Right lung (tissue), 5 donors: ENCODE data around the gene BRSK1. TPM values are rescaled to one million over a fixed set of nuclear protein-coding genes. Genes with fewer than 3 reads are reported as not detected.

Experiments
- DNase-seq, 2 donors: peaks; one replicate each; pipeline ENCODE4 v3.0.0-alpha.2; 2013
- polyA plus RNA-seq, 5 donors: library from polyadenylated mRNA; unstranded; fragments of 120-200 nt; gene quantifications; one replicate each; pipeline versions ENCODE4 v1.2.1 to v1.2.3, GENCODE V29; 2013; ENCODE audit warnings: inconsistent platforms in 1 of 5, low replicate concordance in 1 of 5; ENCODE audit not compliant: insufficient read length in 5 of 5, insufficient read depth in 1 of 5

BRSK1 gene
- polyA plus RNA-seq, 5 donors, result 10.2 to 20.8 (median 15.7) TPM

- DNase-seq, result no peak
Observed at GRCh38 chr19:55348317-55349034, 64.7 kb downstream of the BRSK1 start.

GRCh38 chr19:55350620-55351315 lies 67.0 kb downstream of the BRSK1 start:
- DNase-seq, result no peak

DNA sequence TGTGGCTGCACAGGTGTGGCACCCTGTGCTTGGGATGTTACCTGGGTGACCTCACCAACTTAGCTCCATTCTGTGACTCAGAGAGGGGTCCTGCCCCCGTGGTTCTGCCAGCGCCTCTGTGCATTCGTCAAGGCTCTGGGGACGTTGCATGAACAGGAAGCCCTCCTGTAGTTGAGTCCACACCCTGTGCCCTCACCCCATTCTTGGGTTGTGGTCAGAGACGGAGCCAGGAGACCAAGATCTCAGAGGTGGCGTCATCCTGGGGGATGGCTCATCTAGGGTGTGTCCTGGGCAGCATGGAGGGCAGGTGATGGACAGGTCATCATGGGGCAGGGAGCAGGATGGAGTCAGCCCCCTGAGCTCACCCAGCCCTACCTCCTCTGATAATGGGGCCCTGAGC lies 68.2 kb downstream of the BRSK1 start:
- no peak for DNase-seq

DNA sequence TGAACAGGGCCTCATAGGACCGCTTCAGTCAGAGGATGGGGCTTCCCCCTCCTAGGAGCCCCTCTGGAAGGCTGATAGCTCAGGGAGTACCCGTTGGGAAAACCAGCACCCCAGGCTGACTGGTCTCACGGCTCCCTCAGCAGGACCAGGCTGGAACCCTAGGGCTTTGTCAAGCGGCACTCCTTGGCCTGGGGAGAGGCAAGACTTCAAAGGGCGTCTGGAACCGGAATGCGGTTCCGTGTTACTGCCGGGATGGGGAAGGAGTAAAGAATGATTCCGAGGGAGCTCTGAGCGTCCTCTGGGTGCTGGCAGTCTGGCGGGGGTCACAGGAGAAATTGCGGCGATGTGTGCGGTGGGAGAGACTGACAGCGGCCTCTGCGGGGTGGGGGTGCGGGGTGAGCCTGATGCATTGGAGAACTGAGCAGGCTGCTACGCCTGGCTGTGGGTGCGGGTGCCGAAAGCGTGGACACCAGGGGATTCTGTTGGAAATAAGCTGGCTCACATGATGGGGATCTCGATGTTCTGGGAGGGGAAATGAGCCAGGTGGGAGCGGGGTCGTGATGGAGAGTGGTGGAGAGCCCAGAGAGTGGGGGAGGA lies 68.8 kb downstream of the BRSK1 start:
- DNase-seq, result no peak

DNA sequence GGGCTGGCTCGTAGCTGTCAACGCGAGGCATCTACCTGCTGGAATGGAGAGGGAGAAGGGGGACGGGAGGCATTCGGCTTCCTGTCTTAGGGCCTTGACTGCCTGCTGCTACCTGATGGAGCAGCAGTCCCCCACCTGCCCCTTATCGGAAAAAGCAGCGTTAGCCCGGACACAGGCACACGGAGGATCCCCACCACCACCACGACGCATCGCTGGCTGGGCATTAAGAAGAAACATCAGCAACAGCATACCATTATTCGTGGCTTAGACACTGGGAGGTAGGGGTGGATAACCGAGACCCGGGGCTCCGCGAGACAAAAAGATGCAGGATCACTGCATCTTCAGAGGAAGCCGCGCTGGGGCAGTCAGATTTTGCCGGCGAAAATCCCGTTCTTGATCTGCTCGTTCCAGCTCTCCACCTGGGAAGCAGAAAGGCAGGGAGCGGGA lies 69.6 kb downstream of the BRSK1 start:
- DNase-seq, result no peak

DNA sequence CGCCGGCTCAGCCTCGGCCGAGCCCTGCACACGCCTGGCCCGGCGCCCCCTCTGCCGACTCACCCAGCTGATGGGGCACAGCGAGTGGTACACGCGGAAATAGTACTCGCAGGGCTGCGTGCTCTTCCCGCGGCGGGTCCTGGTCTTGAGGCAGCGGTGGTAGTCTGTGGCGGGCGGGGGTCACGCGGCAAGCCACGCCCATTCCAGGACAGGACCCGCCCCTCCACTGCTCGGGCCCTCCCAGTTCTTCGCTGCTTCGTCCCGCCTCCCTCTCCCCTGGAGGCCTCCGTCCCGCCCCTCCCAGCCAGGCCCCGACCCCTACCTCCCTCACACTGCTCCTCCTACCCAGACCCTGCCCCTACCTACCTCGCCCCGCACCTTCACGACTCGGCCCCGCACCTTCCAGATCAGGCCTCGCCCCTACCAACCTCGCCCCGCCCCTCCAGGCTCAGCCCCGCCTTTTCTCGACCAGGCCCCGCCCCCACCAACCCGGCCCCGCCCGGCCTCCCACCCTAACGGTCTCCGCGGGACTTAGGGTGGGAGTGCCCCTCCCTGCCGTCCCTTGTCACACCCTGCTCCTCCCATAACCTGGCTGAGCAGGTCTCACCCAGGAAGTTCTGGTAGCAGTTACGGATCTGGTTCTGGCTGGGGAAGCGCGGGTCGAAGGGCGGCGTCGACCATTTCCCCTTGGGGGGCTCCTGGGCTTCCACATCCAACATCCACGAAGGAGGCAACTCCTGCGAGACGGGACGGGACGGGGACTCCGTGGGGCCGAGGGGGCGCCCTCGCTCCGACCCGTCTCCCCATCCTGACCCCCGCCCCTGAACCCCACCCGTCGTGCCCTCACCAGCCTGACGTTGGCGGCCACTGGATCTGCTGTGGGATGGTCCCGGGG lies 70.3 kb downstream of the BRSK1 start:
- no peak for DNase-seq

DNA sequence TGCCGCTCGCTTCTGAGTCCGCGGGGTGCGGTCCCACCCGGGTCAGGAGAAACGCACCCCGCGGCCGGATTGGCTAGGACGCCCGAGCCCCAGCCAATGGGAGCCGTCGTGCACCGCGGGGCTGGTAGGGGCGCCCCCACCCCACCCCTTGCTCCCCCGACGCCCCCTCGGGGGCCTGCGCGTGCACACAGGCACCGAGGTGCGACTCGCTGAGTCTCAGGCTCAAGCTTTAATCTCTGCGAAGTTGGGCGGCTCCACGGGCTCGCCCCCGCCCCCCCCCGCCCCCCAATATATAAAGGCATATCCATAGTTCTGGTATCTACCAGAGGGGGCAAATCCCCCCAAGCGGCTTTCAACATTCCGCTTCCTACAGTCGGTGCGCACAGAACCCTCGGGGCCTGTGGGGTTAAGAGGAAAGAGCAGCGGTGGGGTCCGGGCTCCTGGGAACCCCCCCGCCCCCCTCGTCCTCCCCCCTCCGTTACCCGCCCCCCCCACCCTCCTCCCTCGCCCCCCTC lies 71.0 kb downstream of the BRSK1 start, which contains the start of gene COX6B2:
Gene COX6B2 (minus strand): TSS at position 22 of the 515 bp plus-strand sequence. CDS start 198 bp downstream, outside the sequence.
- DNase-seq, result no peak

DNA sequence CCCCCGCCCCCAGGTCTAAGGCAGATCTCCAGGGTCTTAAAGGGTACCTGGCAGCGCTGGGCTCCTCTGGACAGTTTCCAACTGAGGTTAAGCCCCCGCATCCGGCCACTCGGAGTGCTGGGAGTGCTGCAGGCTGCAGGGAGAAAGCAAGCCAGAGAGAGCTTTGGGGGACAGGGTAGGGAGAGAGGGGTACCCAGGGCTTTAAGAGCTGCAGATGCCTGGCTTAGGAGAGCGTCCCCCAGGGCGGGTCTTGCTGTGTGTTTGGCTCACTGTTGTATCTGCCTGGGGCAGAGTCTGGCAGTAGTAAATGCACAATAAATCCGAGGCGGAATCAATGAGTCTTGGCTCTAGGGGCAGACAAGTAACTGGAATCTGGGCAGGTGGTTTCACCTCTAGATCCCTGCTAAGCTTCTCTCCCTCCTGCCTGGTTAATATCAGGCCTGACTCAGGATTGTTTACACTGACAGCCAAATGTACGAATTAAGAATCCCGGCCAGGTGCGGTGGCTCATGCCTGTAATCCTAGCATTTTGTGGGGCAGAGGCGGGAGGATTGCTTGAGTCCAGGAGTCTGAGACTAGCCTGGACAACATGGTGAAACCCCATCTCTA lies 71.5 kb downstream of the BRSK1 start:
- DNase-seq, result no peak

DNA sequence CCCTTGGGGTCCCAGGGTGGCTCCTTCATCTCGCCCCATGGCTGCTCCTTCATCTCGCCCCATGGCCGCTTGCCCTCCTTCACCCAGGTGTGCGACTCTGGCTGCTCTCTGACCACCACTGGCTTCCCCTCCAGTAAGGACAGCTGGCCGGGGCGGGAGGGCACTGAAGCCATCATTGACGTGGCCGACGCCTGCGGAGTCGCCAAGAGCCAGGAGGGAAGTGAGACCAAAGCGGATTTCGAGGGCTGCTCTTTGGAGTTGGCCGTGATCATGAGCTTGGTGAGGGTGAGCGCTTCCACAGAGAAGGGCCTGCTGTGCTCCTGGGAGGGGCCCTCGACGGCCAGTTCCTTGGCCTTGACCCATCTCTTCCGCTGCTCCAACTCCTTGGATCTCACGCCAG lies 74.7 kb downstream of the BRSK1 start:
- DNase-seq, result no peak

- DNase-seq, result no peak
Observed at GRCh38 chr19:55358943-55359908, 75.4 kb downstream of the BRSK1 start.

DNA sequence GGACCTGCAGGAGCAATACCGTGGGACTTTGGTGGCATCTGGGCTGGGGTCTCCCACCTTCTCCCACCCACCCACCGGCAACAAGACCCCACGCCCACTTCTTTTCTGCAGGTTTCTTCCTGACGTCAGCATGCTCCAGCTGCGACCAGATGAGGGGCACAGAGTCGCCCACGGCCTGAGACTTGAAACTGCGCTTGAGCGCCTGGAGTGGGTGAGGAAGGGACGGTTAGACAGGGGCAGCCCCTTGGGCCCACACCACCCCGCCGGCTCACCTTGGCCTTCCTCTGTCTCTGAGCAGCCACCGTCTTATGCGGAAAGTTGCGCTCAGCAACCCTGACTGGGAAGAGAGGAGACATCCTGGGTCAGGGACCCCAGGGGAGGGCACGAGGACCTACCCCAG lies 77.1 kb downstream of the BRSK1 start:
- DNase-seq, result no peak

Other genes starting within 250 kb of the BRSK1 start
- 1 to 10 TPM in 1 of 5 donors, under 1 TPM in 4; 0.69 to 1.6 (median 0.83) TPM for gene GP6, start 245.7 kb upstream of the BRSK1 start, polyA plus RNA-seq
- gene RDH13, start 220.8 kb upstream of the BRSK1 start, polyA plus RNA-seq, result 10 to 100 TPM in 3 of 5 donors, 1 to 10 TPM in 2; 7.4 to 15.0 (median 12.5) TPM
- 10 to 100 TPM in 3 of 5 donors, 1 to 10 TPM in 2; 4.2 to 16.4 (median 12.4) TPM for gene EPS8L1, start 208.1 kb upstream of the BRSK1 start, polyA plus RNA-seq
- 10 to 100 TPM; 45.4 to 88.7 (median 69.3) TPM for gene PPP1R12C, start 166.4 kb upstream of the BRSK1 start, polyA plus RNA-seq
- gene TNNT1, start 134.8 kb upstream of the BRSK1 start, polyA plus RNA-seq, result 10 to 100 TPM in 1 of 5 donors, 1 to 10 TPM in 3, under 1 TPM in 1; 0.91 to 27.5 (median 2.1) TPM
- 1 to 10 TPM in 1 of 5 donors, under 1 TPM in 4; 0.39 to 1.9 (median 0.73) TPM for gene TNNI3, start 126.3 kb upstream of the BRSK1 start, polyA plus RNA-seq
- 1 to 10 TPM; 1.4 to 8.6 (median 5.1) TPM for gene DNAAF3, start 117.4 kb upstream of the BRSK1 start, polyA plus RNA-seq
- 1 to 10 TPM in 3 of 5 donors, under 1 TPM in 2; 0.50 to 1.2 (median 1.1) TPM for gene SYT5, start 103.7 kb upstream of the BRSK1 start, polyA plus RNA-seq
- under 1 TPM; 0.15 to 0.30 (median 0.27) TPM for gene PTPRH, start 74.5 kb upstream of the BRSK1 start, polyA plus RNA-seq
- 1 to 10 TPM; 2.1 to 5.0 (median 3.4) TPM for gene TMEM86B, start 55.2 kb upstream of the BRSK1 start, polyA plus RNA-seq
- gene PPP6R1, start 25.0 kb upstream of the BRSK1 start, polyA plus RNA-seq, result 10 to 100 TPM; 28.8 to 46.0 (median 35.3) TPM
- 10 to 100 TPM; 20.9 to 50.7 (median 28.5) TPM for gene HSPBP1, start 3.9 kb upstream of the BRSK1 start, polyA plus RNA-seq
- gene TMEM150B, start 41.3 kb downstream of the BRSK1 start, polyA plus RNA-seq, result under 1 TPM; 0.56 to 0.83 (median 0.64) TPM
- gene KMT5C, start 55.9 kb downstream of the BRSK1 start, polyA plus RNA-seq, result 10 to 100 TPM; 16.0 to 30.0 (median 22.8) TPM
- gene COX6B2, start 70.7 kb downstream of the BRSK1 start, polyA plus RNA-seq, result 1 to 10 TPM in 1 of 5 donors, under 1 TPM in 4; 0.14 to 1.4 (median 0.35) TPM
- gene GARIN5B, start 79.3 kb downstream of the BRSK1 start, polyA plus RNA-seq, result under 1 TPM in 2 of 5 donors, not detected in 3; 0.04 to 0.06 TPM
- gene IL11, start 86.5 kb downstream of the BRSK1 start, polyA plus RNA-seq, result under 1 TPM; 0.26 to 0.76 (median 0.49) TPM
- gene TMEM190, start 92.8 kb downstream of the BRSK1 start, polyA plus RNA-seq, result 10 to 100 TPM in 2 of 5 donors, 1 to 10 TPM in 2, under 1 TPM in 1; 0.93 to 13.6 (median 6.6) TPM
- gene TMEM238, start 100.3 kb downstream of the BRSK1 start, polyA plus RNA-seq, result 1 to 10 TPM in 2 of 5 donors, under 1 TPM in 3; 0.23 to 2.3 (median 0.77) TPM
- gene RPL28, start 101.9 kb downstream of the BRSK1 start, polyA plus RNA-seq, result 1,000 to 10,000 TPM in 4 of 5 donors, 100 to 1,000 TPM in 1; 947 to 1,993 (median 1,238) TPM
- 10 to 100 TPM; 32.8 to 53.3 (median 35.3) TPM for gene UBE2S, start 123.8 kb downstream of the BRSK1 start, polyA plus RNA-seq
- gene SHISA7, start 159.3 kb downstream of the BRSK1 start, polyA plus RNA-seq, result under 1 TPM; 0.16 to 0.23 (median 0.18) TPM
- 10 to 100 TPM; 21.5 to 53.9 (median 25.7) TPM for gene ISOC2, start 177.6 kb downstream of the BRSK1 start, polyA plus RNA-seq
- not detected for gene C19orf85, start 180.8 kb downstream of the BRSK1 start, polyA plus RNA-seq
- 1 to 10 TPM; 2.0 to 7.0 (median 2.2) TPM for gene ZNF628, start 192.6 kb downstream of the BRSK1 start, polyA plus RNA-seq
- gene NAT14, start 201.2 kb downstream of the BRSK1 start, polyA plus RNA-seq, result 10 to 100 TPM; 28.6 to 60.8 (median 42.3) TPM
- gene SSC5D, start 204.4 kb downstream of the BRSK1 start, polyA plus RNA-seq, result 10 to 100 TPM in 1 of 5 donors, 1 to 10 TPM in 4; 3.1 to 15.6 (median 8.8) TPM